Measurements from ENCODE around the gene SH3GL2.

DNA sequence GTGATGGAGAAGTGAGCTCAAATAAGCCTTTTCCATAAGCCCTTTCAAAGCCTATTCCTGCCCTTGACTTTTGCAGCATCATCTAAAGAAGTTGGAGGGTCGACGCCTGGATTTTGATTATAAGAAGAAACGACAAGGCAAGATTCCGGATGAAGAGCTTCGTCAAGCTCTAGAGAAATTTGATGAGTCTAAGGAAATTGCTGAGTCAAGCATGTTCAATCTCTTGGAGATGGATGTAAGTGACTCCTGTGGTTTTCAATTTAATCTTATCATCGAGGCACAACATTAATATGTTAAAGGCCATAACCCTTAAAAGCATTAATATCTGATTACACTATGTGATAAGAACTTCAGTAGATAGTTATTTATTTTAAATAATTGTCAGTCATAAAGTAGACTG is 210.4 kb downstream of the SH3GL2 start:
- TF ChIP-seq ZFP30 (CRISPR knock-in tag; IDR thresholded peaks at IDR 0.05), result no peak
- TF ChIP-seq ZFP3 (CRISPR knock-in tag; IDR thresholded peaks at IDR 0.05), result no peak
- TF ChIP-seq RARB (CRISPR knock-in tag; IDR thresholded peaks at IDR 0.05), result no peak
- TF ChIP-seq ZNF8 (CRISPR knock-in tag; IDR thresholded peaks at IDR 0.05), result no peak
- no peak for TF ChIP-seq ZC3H10 (CRISPR knock-in tag; IDR thresholded peaks at IDR 0.05)
- TF ChIP-seq TOX (CRISPR knock-in tag; IDR thresholded peaks at IDR 0.05; ENCODE audit: borderline replicate concordance), result no peak
- TF ChIP-seq BACH2 (CRISPR knock-in tag; IDR thresholded peaks at IDR 0.05; ENCODE audit: borderline replicate concordance), result no peak
- TF ChIP-seq, protein P1, sequence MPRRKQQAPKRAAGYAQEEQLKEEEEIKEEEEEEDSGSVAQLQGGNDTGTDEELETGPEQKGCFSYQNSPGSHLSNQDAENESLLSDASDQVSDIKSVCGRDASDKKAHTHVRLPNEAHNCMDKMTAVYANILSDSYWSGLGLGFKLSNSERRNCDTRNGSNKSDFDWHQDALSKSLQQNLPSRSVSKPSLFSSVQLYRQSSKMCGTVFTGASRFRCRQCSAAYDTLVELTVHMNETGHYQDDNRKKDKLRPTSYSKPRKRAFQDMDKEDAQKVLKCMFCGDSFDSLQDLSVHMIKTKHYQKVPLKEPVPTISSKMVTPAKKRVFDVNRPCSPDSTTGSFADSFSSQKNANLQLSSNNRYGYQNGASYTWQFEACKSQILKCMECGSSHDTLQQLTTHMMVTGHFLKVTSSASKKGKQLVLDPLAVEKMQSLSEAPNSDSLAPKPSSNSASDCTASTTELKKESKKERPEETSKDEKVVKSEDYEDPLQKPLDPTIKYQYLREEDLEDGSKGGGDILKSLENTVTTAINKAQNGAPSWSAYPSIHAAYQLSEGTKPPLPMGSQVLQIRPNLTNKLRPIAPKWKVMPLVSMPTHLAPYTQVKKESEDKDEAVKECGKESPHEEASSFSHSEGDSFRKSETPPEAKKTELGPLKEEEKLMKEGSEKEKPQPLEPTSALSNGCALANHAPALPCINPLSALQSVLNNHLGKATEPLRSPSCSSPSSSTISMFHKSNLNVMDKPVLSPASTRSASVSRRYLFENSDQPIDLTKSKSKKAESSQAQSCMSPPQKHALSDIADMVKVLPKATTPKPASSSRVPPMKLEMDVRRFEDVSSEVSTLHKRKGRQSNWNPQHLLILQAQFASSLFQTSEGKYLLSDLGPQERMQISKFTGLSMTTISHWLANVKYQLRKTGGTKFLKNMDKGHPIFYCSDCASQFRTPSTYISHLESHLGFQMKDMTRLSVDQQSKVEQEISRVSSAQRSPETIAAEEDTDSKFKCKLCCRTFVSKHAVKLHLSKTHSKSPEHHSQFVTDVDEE (CRISPR knock-in tag; IDR thresholded peaks at IDR 0.05), result no peak
- TF ChIP-seq ZNF565 (CRISPR knock-in tag; conservative IDR thresholded peaks at IDR 0.05; ENCODE audit: low read depth), result no peak
- no peak for TF ChIP-seq GLIS3 (CRISPR knock-in tag; IDR thresholded peaks at IDR 0.05)
- no peak for TF ChIP-seq ESRRG (CRISPR knock-in tag; IDR thresholded peaks at IDR 0.05)
- TF ChIP-seq, protein P2, sequence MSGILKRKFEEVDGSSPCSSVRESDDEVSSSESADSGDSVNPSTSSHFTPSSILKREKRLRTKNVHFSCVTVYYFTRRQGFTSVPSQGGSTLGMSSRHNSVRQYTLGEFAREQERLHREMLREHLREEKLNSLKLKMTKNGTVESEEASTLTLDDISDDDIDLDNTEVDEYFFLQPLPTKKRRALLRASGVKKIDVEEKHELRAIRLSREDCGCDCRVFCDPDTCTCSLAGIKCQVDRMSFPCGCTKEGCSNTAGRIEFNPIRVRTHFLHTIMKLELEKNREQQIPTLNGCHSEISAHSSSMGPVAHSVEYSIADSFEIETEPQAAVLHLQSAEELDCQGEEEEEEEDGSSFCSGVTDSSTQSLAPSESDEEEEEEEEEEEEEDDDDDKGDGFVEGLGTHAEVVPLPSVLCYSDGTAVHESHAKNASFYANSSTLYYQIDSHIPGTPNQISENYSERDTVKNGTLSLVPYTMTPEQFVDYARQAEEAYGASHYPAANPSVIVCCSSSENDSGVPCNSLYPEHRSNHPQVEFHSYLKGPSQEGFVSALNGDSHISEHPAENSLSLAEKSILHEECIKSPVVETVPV (CRISPR knock-in tag; IDR thresholded peaks at IDR 0.05), result no peak
- TF ChIP-seq, protein P3, sequence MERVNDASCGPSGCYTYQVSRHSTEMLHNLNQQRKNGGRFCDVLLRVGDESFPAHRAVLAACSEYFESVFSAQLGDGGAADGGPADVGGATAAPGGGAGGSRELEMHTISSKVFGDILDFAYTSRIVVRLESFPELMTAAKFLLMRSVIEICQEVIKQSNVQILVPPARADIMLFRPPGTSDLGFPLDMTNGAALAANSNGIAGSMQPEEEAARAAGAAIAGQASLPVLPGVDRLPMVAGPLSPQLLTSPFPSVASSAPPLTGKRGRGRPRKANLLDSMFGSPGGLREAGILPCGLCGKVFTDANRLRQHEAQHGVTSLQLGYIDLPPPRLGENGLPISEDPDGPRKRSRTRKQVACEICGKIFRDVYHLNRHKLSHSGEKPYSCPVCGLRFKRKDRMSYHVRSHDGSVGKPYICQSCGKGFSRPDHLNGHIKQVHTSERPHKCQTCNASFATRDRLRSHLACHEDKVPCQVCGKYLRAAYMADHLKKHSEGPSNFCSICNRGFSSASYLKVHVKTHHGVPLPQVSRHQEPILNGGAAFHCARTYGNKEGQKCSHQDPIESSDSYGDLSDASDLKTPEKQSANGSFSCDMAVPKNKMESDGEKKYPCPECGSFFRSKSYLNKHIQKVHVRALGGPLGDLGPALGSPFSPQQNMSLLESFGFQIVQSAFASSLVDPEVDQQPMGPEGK (CRISPR knock-in tag; IDR thresholded peaks at IDR 0.05; ENCODE audit: borderline replicate concordance), result no peak
- TF ChIP-seq, protein P4, sequence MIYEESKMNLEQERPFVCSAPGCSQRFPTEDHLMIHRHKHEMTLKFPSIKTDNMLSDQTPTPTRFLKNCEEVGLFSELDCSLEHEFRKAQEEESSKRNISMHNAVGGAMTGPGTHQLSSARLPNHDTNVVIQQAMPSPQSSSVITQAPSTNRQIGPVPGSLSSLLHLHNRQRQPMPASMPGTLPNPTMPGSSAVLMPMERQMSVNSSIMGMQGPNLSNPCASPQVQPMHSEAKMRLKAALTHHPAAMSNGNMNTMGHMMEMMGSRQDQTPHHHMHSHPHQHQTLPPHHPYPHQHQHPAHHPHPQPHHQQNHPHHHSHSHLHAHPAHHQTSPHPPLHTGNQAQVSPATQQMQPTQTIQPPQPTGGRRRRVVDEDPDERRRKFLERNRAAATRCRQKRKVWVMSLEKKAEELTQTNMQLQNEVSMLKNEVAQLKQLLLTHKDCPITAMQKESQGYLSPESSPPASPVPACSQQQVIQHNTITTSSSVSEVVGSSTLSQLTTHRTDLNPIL (CRISPR knock-in tag; IDR thresholded peaks at IDR 0.05; ENCODE audit: low read depth), result no peak
